ENCODE data around the gene BCAS3.

Gene BCAS3

GRCh38 chr17:61394630-61395408, 717.2 kb downstream of the BCAS3 start:
- DNase-seq = no peak

GRCh38 chr17:61395409-61395982, 717.8 kb downstream of the BCAS3 start:
- DNase-seq = no peak

GRCh38 chr17:61395983-61396585, 718.4 kb downstream of the BCAS3 start:
- no peak for DNase-seq

- DNase-seq = no peak
Observed at GRCh38 chr17:61396586-61397085, 719.0 kb downstream of the BCAS3 start.

- no peak for DNase-seq
Observed at GRCh38 chr17:61397086-61397842, 719.6 kb downstream of the BCAS3 start.

GRCh38 chr17:61398721-61399130, 721.1 kb downstream of the BCAS3 start:
- DNase-seq = no peak

GRCh38 chr17:61399131-61400065, 721.7 kb downstream of the BCAS3 start, which contains the start of gene TBX2:
Gene TBX2 (plus strand): TSS chr17:61399843. CDS start chr17:61400177, 334 bp downstream.
- DNase-seq = no peak

GRCh38 chr17:61400066-61400716, 722.5 kb downstream of the BCAS3 start:
- DNase-seq = no peak

- DNase-seq = no peak
Observed at GRCh38 chr17:61400717-61401388, 723.2 kb downstream of the BCAS3 start.

- DNase-seq = no peak
Observed at GRCh38 chr17:61401389-61402072, 723.9 kb downstream of the BCAS3 start.

- DNase-seq = no peak
Observed at GRCh38 chr17:61402073-61402541, 724.5 kb downstream of the BCAS3 start.

- no peak for DNase-seq
Observed at GRCh38 chr17:61402978-61403800, 725.5 kb downstream of the BCAS3 start.

- DNase-seq = no peak
Observed at GRCh38 chr17:61403801-61404662, 726.4 kb downstream of the BCAS3 start.

GRCh38 chr17:61404663-61404912, 726.9 kb downstream of the BCAS3 start:
- no peak for DNase-seq

GRCh38 chr17:61404913-61405685, 727.4 kb downstream of the BCAS3 start:
- no peak for DNase-seq

GRCh38 chr17:61405686-61406536, 728.3 kb downstream of the BCAS3 start:
- no peak for DNase-seq

- DNase-seq = no peak
Observed at GRCh38 chr17:61406537-61406845, 728.8 kb downstream of the BCAS3 start.
